ENCODE measurements around the gene DSTN. TPM values are rescaled to one million over a fixed set of nuclear protein-coding genes. Genes with fewer than 3 reads are reported as not detected.

Gene DSTN
- total and polyA plus RNA-seq, 2 of the 4 experiments (the other 2 are of a cell fraction): 221 to 269 TPM

- peaks cover 22 to 88% of the 10 kb centered on the region in 2 experiments for H3K79me1 ChIP-seq (ENCODE audit: low read depth in 1 of 2, low read length in 2 of 2)
- BruUV-seq (replicated peaks): no TSS peak
- CTCF ChIA-PET: no interaction called here
Observed at GRCh38 chr20:17657898-17658647, 88.2 kb downstream of the DSTN start.

More at GRCh38 chr20:17657898-17658647, 88.2 kb downstream of the DSTN start:
- Histone ChIP-seq H3K23ac (ENCODE audit: low read depth, low read length) (no peak overlapping the region), H3K9me1 (ENCODE audit: insufficient read depth, low read length) (peaks cover 29% of the 10 kb centered on the region), H2BK120ac (ENCODE audit: low read depth, low read length) (no peak overlapping the region), H3K4ac (ENCODE audit: low read depth, low read length) (no peak overlapping the region), H3K4me3 (ENCODE audit: insufficient read depth, low read depth, low read length) (no peak overlapping the region), H2AK9ac (replicated peaks; ENCODE audit: low read depth, low read length, poor library complexity) (no peak overlapping the region), H4K91ac (ENCODE audit: insufficient read depth, low read depth, low read length) (no peak overlapping the region), H3K14ac (replicated peaks; ENCODE audit: low read depth, low read length) (no peak overlapping the region), H2BK20ac (ENCODE audit: low read depth, low read length) (no peak overlapping the region), H3K36me3 (ENCODE audit: control insufficient read depth, insufficient read depth, low read length) (peaks cover 50% of the 10 kb centered on the region), H2AK5ac (ENCODE audit: low read depth, low read length) (no peak overlapping the region), H4K8ac (ENCODE audit: low read depth in 2 of 2, low read length in 2 of 2) (no peak overlapping the region), H2AFZ (replicated peaks; ENCODE audit: low read length, poor library complexity) (peak overlapping the region; percentile 12), H2BK15ac (ENCODE audit: low read depth, low read length) (no peak overlapping the region), H4K20me1 (ENCODE audit: insufficient read depth, low read length) (peaks cover 93% of the 10 kb centered on the region), H3K18ac (ENCODE audit: low read depth, low read length) (no peak overlapping the region), H3K9me3 (ENCODE audit: control insufficient read depth, insufficient read depth, low read length) (peaks cover 7% of the 10 kb centered on the region; the same call in 1 of the 2 replicates), H3K9ac (ENCODE audit: low read depth, low read length) (no peak overlapping the region), H3K27ac (ENCODE audit: insufficient read depth, low read length) (no peak overlapping the region), H3K4me1 (ENCODE audit: control insufficient read depth, insufficient read depth, low read length) (peaks cover 29% of the 10 kb centered on the region), H2BK5ac (ENCODE audit: low read depth, low read length, poor library complexity, severe bottlenecking) (no peak overlapping the region), H4K5ac (ENCODE audit: low read depth, low read length) (no peak overlapping the region), H3K56ac (ENCODE audit: extremely low read depth, insufficient read depth, low read length) (no peak overlapping the region), H3K27me3 (ENCODE audit: control insufficient read depth, insufficient read depth, low read length) (no peaks in the 10 kb centered on the region), H3K4me2 (ENCODE audit: low read depth, low read length) (no peak overlapping the region)
- TF ChIP-seq SMC3 (IDR thresholded peaks at IDR 0.05; ENCODE audit: low read depth, low read length) (no peak), CEBPB (IDR thresholded peaks at IDR 0.05; ENCODE audit: low read depth, low read length) (no peak)
- ATAC-seq (ENCODE audit: low read depth) (no peak), DNase-seq (no peak)
- 91% methylated on average over 4 of the region's 9 CpGs; no CpG with 5 or more reads in 1 of the 2 experiments for WGBS, 2 experiments (ENCODE audit: extremely low coverage in 2 of 2, insufficient read length in 1 of 2)
- in situ Hi-C loops (cut with MboI; ENCODE audit: low sequenced_read_pairs) (no loop called here), intact Hi-C loops (cut with micrococcal nuclease) (no loop called here), dilution Hi-C loops (cut with HindIII; ENCODE audit: low sequenced_read_pairs, unreplicated experiment) (no loop called here)
- POLR2A ChIA-PET (ENCODE audit: unreplicated experiment): no interaction called here
